RWPE2 (cell line): ENCODE measurements around the gene MAPK8IP3.
A peak's percentile ranks its signal among the peaks of the same experiment; 100 is the strongest.

Source experiments
- ATAC-seq: fragments of 200-7000 bp; cut with Tn5 transposase; 3 replicates; pipeline ENCODE4 v1.9.1; 2021; ENCODE audit warnings: low read depth
- DNase-seq: peaks from one replicate; pipeline ENCODE4 v3.0.0-alpha.2; 2020; ENCODE audit warnings: low spot score
- H3K27ac ChIP-seq: fragments of 450-650 bp; 2 replicates; pipeline ENCODE4 v1.5.1; 2017; ENCODE audit warnings: mild to moderate bottlenecking; ENCODE audit not compliant: poor library complexity, severe bottlenecking
- H3K27me3 ChIP-seq: fragments of 250-450 bp; sonication (Bioruptor Pico); 2 replicates; pipeline ENCODE4 v1.5.1; 2021; ENCODE audit warnings: mild to moderate bottlenecking, moderate library complexity; ENCODE audit not compliant: insufficient read depth, poor library complexity, severe bottlenecking
- H3K36me3 ChIP-seq: fragments of 250-450 bp; sonication (Bioruptor Pico); 2 replicates; pipeline ENCODE4 v1.5.1; 2020; ENCODE audit warnings: low read depth, mild to moderate bottlenecking, moderate library complexity
- H3K4me1 ChIP-seq: fragments of 250-450 bp; sonication (Bioruptor Pico); 2 replicates; pipeline ENCODE4 v1.5.1; 2021; ENCODE audit warnings: mild to moderate bottlenecking, moderate library complexity; ENCODE audit not compliant: insufficient read depth, poor library complexity, severe bottlenecking
- H3K4me3 ChIP-seq: fragments of 250-450 bp; sonication (Bioruptor Pico); 2 replicates; pipeline ENCODE4 v1.5.1; 2021; ENCODE audit warnings: mild to moderate bottlenecking, moderate library complexity; ENCODE audit not compliant: severe bottlenecking
- H3K9me3 ChIP-seq: fragments of 250-450 bp; sonication (Bioruptor Pico); 2 replicates; pipeline ENCODE4 v1.5.1; 2021; ENCODE audit warnings: mild to moderate bottlenecking, moderate library complexity; ENCODE audit not compliant: severe bottlenecking
- CTCF ChIP-seq: fragments of 450-650 bp; IDR thresholded peaks from one replicate; pipeline ENCODE4 v1.5.1; 2017; ENCODE audit warnings: mild to moderate bottlenecking, moderate library complexity; ENCODE audit not compliant: poor library complexity, severe bottlenecking

The MAPK8IP3 gene

GRCh38 chr16:1705688-1706385 is at the start of gene MAPK8IP3:
Gene MAPK8IP3 (plus strand): TSS chr16:1706195. CDS start chr16:1706340, 145 bp downstream.
- no peak for DNase-seq
- peak; percentile 96 for TF ChIP-seq CTCF
- H3K36me3 ChIP-seq = peaks cover 17% of the 10 kb centered on the region

GRCh38 chr16:1656808-1657617 is 49.0 kb upstream of the MAPK8IP3 start:
- H3K27ac ChIP-seq = no peak overlapping the region
- peaks cover 53% of the 10 kb centered on the region for H3K36me3 ChIP-seq
- no peaks in the 10 kb centered on the region for H3K27me3 ChIP-seq
- no peaks in the 10 kb centered on the region for H3K4me1 ChIP-seq
- no peaks in the 10 kb centered on the region for H3K9me3 ChIP-seq
- ATAC-seq = no peak
- H3K4me3 ChIP-seq = no peak overlapping the region
- no peak for DNase-seq
- TF ChIP-seq CTCF = no peak

More at GRCh38 chr16:1705688-1706385, at the start of gene MAPK8IP3:
- peak; percentile 72 for ATAC-seq
- Histone ChIP-seq H3K9me3 (no peaks in the 10 kb centered on the region), H3K27ac (peak within 1 kb of the TSS; percentile 91), H3K4me1 (peaks cover 24% of the 10 kb centered on the region), H3K27me3 (no peaks in the 10 kb centered on the region), H3K4me3 (peak within 1 kb of the TSS; percentile 59)

- peaks cover 53% of the 10 kb centered on the region for H3K36me3 ChIP-seq
- ATAC-seq = no peak
- no peaks in the 10 kb centered on the region for H3K4me1 ChIP-seq
- no peaks in the 10 kb centered on the region for H3K9me3 ChIP-seq
- no peak for DNase-seq
- no peak overlapping the region for H3K27ac ChIP-seq
- TF ChIP-seq CTCF = no peak
- H3K27me3 ChIP-seq = no peaks in the 10 kb centered on the region
- no peak overlapping the region for H3K4me3 ChIP-seq
Measured at GRCh38 chr16:1657841-1658240, 48.2 kb upstream of the MAPK8IP3 start.

GRCh38 chr16:1659031-1659430 is 47.0 kb upstream of the MAPK8IP3 start:
- Histone ChIP-seq H3K9me3 (no peaks in the 10 kb centered on the region), H3K27me3 (no peaks in the 10 kb centered on the region), H3K4me3 (no peak overlapping the region), H3K36me3 (peaks cover 59% of the 10 kb centered on the region), H3K27ac (no peak overlapping the region), H3K4me1 (no peaks in the 10 kb centered on the region)
- DNase-seq = no peak
- no peak for TF ChIP-seq CTCF
- ATAC-seq = no peak
